ENCODE results near the gene BICD2. TPM values are rescaled to one million over a fixed set of nuclear protein-coding genes. Genes with fewer than 3 reads are reported as not detected.

Gene BICD2
- total RNA-seq, 1 donor from 2014 or later, result 33.8 TPM

DNA sequence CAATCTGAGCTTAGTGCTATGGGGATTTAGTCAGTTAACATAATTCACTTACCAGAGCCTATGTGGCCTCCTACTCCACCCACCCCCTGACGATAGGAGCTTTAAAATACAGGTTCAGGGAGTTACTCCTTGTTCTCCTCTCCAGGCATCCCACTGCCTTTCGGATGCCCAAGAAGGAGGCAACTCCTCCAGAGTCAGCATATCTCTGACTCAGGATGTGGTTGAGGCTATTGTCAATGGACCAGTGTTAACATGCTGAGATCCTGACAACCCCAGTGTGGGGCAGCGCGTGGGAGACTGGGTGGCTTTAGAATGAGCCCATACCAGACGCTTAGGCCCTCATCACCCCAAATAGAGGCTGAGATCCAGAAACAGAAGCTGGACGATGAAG, 27.4 kb downstream of the BICD2 start:
- no peak for ATAC-seq
- no peak for DNase-seq (ENCODE audit: missing footprints)
- intact Hi-C loops (cut with DNase I), result no loop called here

- intact Hi-C loops (cut with DNase I), result no loop called here
- no peak for ATAC-seq
- DNase-seq (ENCODE audit: missing footprints), result no peak
These were observed 27.9 kb downstream of the BICD2 start for GRCh38 chr9:92736563-92737215.

- intact Hi-C loops (cut with DNase I), result no loop called here
- ATAC-seq, result no peak
- no peak for DNase-seq (ENCODE audit: missing footprints)
These were observed 28.7 kb downstream of the BICD2 start for GRCh38 chr9:92735636-92736562.

DNA sequence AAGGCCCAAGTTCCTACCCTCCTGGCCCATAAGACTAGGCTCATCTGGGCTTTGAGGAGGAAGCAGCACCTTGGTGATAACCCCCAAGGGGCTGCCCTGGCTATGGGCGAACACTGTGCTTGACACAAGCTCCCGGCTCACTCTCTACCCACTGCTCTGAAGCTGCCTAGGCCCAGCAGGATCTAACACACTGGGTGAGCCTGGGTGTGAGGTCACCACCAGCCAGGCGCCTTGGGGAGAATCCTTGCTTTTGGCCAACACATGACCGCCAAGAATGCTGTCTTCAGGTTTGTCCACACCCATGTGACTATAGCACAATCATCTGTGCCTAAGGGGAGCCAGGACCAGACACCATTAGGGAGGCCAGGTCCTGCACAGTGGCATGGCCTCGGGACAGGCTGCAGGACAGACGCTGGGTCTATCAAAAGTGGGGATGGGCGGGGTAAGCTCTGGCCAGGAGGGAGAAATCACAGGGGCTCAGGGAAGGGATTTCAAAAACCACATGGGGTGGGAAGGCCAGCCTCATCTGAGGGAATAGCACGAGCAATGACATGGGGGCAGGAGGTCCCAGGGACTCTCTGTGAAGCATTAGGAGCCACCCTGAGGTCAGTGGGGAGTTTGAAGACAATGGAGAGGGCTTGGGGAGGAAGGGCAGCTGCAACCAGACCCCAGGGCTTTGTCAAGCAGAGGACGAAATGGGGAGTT, 29.6 kb downstream of the BICD2 start:
- DNase-seq (ENCODE audit: missing footprints) (no peak), ATAC-seq (no peak)
- intact Hi-C loops (cut with DNase I), result no loop called here

GRCh38 chr9:92730897-92731296, 33.7 kb downstream of the BICD2 start:
- no peak for DNase-seq (ENCODE audit: missing footprints)

GRCh38 chr9:92729735-92730155, 34.9 kb downstream of the BICD2 start:
- ATAC-seq (no peak), DNase-seq (ENCODE audit: missing footprints) (no peak)
- intact Hi-C loops (cut with DNase I), result loop anchor here (1.0 kb wide), 1 partner anchor 63 kb away; no protein-coding TSS in a partner anchor

More at GRCh38 chr9:92730897-92731296, 33.7 kb downstream of the BICD2 start:
- no peak for ATAC-seq
- intact Hi-C loops (cut with DNase I), result no loop called here

DNA sequence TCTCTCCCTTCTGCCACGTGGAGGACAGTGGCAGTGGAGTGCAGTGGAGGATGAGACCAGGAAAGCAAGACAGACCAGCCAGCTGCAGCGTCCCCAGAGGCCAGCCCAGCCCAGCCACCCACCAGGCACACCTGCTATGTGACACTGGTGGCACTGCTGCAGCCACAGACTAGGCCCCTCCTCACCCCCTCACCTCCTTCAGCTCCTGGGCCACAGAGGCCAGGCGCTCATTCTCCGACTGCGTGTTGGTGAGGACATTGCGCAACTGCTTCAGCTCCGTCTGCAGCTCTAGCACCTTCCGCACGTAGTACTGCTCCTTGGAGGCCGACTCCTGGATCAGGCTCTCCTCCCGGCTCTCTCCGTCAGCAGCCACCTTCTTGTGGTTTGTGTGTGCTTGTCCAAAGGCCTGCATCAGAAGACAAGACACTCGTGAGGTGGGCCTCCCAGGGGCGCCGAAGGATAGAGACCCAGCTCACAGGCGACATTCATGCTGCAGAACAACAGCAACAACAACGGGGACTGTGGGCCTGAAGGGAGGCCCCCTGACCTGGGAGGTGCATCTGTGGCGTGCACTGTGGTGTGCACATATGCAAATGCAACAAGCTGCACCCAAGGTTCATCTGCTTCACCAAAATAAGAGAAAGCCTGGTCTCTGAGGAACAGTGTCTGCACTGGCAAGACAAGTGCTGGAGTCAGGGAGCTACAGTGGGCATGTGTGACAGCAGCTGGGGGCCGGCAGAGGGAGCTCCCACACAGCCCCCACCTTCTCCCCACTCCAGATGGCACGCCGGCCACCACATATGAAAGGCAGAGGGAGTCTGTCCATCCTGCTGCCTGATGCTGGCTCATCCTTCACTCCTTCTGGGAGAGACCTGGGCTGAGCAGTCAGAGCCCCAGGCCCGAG, 35.5 kb downstream of the BICD2 start:
- DNase-seq (ENCODE audit: missing footprints), result peak; percentile 69
- ATAC-seq, result peak; percentile 47
- intact Hi-C loops (cut with DNase I), result loop anchor here (1.0 kb wide), 1 partner anchor 63 kb away; no protein-coding TSS in a partner anchor

- intact Hi-C loops (cut with DNase I), result loop anchor here (2.0 kb wide), 1 partner anchor 37 kb away; the partner anchor contains the start of gene BICD2
- no peak for ATAC-seq
- no peak for DNase-seq (ENCODE audit: missing footprints)
These were observed 36.6 kb downstream of the BICD2 start for GRCh38 chr9:92727716-92728700.

DNA sequence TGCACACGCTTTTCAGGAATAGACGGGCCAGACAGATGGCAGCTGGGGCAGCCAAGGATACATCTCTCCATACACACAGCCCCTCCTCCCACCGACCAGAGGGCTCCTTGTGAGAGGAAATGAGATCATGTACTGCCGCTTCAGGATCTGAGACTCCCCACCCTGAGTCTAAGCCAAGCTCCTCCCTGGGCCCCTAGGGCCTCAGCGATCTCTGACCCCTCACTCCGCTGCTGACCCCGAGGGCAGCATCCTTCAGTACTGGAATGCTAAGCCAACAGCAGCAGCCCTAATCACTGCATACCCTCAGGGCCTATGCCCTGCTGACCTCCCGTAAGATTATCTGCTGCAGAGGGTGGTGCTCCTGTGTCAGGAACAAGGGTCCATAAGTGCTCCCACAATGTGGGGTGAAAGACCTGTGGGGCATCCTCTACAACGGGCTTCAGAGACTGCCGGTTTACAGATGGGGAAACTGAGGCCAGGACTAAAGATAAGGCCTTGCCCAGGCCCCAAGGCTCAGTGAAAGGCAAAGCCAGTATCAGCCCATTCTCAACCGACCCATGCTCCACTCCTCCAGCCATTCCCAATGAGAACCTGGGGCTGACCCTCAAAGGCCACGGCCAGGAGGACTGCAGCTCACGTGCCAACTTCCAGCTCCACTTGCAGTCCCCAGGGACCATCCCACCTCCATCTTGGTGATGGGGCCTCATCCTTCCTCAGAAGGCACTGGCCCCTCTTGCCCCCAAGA, 37.5 kb downstream of the BICD2 start:
- DNase-seq (ENCODE audit: missing footprints), result no peak
- intact Hi-C loops (cut with DNase I), result loop anchor here (2.0 kb wide), 1 partner anchor 38 kb away; the partner anchor contains the start of gene BICD2
- peak; percentile 37 for ATAC-seq

DNA sequence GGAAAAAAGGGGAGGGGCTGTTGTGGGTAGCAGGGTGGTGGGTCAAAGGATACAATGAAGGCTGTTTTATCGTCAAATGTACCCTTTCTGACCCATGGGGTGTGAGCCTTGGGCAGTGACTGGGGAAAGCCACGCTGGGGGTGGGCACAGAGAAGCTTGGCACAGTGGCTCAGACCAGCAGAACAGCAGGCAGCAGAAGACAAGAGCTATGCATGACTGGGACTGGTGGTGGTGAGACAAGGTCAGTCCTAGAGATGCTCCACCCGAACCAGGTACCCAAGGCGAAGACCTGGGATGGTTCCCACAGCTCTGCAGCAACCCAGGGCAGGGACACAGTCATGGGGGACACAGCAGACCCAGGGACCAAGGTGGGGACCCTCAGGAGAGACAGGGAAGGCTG, 38.3 kb downstream of the BICD2 start:
- intact Hi-C loops (cut with DNase I), result loop anchor here (2.0 kb wide), 1 partner anchor 38 kb away; the partner anchor contains the start of gene BICD2
- DNase-seq (ENCODE audit: missing footprints) (no peak), ATAC-seq (no peak)

GRCh38 chr9:92725766-92726165, 38.9 kb downstream of the BICD2 start:
- DNase-seq (ENCODE audit: missing footprints), result no peak
- intact Hi-C loops (cut with DNase I), result loop anchor here (2.0 kb wide), 1 partner anchor 39 kb away; the partner anchor contains the start of gene BICD2
- no peak for ATAC-seq

GRCh38 chr9:92725266-92725545, 39.4 kb downstream of the BICD2 start:
- intact Hi-C loops (cut with DNase I), result no loop called here
- ATAC-seq (no peak), DNase-seq (ENCODE audit: missing footprints) (no peak)

GRCh38 chr9:92724528-92725265, 39.9 kb downstream of the BICD2 start:
- intact Hi-C loops (cut with DNase I), result no loop called here
- ATAC-seq (no peak), DNase-seq (ENCODE audit: missing footprints) (no peak)

GRCh38 chr9:92723801-92724323, 40.8 kb downstream of the BICD2 start:
- DNase-seq (ENCODE audit: missing footprints) (no peak), ATAC-seq (no peak)
- intact Hi-C loops (cut with DNase I), result no loop called here

- DNase-seq (ENCODE audit: missing footprints), result no peak
- intact Hi-C loops (cut with DNase I), result no loop called here
- no peak for ATAC-seq
These were observed 41.4 kb downstream of the BICD2 start for GRCh38 chr9:92723299-92723625.

Measured in Right ventricle myocardium inferior (tissue), 1 donor.